ENCODE data around the gene FAM13C.

DNA sequence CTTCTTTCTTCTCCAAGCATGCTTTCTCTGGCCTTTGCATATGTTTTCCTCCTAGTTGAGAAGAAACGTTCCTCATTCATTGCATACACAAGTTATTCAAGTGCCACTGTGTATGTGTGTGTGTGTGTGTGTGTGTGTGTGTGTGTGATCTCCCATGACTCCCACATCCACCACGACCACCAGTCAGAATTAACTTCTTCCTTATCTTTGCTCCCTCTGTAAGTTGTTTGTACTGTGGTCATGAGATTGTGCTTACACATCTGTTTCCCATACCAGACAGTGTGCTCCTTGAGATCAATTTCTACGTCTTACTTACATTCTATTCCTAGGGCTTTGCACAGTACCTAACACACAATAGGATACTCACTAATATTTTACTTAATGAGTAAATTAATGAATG, 22.4 kb upstream of the FAM13C start:
- TF ChIP-seq YY1 (IDR thresholded peaks at IDR 0.05; ENCODE audit: low read depth) (no peak), EP300 (IDR thresholded peaks at IDR 0.05; ENCODE audit: borderline replicate concordance) (no peak), FOXM1 (IDR thresholded peaks at IDR 0.05; ENCODE audit: borderline replicate concordance, low read depth) (no peak), EGR1 (IDR thresholded peaks at IDR 0.05) (no peak), RAD21 (IDR thresholded peaks at IDR 0.05; ENCODE audit: low read depth) (no peak), TEAD4 (IDR thresholded peaks at IDR 0.05) (no peak), TCF12 (IDR thresholded peaks at IDR 0.05; ENCODE audit: low read depth) (no peak), NFIC (IDR thresholded peaks at IDR 0.05) (no peak)
- TF ChIP-seq, protein P1, sequence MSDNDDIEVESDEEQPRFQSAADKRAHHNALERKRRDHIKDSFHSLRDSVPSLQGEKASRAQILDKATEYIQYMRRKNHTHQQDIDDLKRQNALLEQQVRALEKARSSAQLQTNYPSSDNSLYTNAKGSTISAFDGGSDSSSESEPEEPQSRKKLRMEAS (IDR thresholded peaks at IDR 0.05) = no peak
- TF ChIP-seq, protein P2, sequence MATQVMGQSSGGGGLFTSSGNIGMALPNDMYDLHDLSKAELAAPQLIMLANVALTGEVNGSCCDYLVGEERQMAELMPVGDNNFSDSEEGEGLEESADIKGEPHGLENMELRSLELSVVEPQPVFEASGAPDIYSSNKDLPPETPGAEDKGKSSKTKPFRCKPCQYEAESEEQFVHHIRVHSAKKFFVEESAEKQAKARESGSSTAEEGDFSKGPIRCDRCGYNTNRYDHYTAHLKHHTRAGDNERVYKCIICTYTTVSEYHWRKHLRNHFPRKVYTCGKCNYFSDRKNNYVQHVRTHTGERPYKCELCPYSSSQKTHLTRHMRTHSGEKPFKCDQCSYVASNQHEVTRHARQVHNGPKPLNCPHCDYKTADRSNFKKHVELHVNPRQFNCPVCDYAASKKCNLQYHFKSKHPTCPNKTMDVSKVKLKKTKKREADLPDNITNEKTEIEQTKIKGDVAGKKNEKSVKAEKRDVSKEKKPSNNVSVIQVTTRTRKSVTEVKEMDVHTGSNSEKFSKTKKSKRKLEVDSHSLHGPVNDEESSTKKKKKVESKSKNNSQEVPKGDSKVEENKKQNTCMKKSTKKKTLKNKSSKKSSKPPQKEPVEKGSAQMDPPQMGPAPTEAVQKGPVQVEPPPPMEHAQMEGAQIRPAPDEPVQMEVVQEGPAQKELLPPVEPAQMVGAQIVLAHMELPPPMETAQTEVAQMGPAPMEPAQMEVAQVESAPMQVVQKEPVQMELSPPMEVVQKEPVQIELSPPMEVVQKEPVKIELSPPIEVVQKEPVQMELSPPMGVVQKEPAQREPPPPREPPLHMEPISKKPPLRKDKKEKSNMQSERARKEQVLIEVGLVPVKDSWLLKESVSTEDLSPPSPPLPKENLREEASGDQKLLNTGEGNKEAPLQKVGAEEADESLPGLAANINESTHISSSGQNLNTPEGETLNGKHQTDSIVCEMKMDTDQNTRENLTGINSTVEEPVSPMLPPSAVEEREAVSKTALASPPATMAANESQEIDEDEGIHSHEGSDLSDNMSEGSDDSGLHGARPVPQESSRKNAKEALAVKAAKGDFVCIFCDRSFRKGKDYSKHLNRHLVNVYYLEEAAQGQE (IDR thresholded peaks at IDR 0.05; ENCODE audit: low read depth) = no peak
- TF ChIP-seq, protein P3, sequence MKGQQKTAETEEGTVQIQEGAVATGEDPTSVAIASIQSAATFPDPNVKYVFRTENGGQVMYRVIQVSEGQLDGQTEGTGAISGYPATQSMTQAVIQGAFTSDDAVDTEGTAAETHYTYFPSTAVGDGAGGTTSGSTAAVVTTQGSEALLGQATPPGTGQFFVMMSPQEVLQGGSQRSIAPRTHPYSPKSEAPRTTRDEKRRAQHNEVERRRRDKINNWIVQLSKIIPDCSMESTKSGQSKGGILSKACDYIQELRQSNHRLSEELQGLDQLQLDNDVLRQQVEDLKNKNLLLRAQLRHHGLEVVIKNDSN (IDR thresholded peaks at IDR 0.05) = no peak

All from Ishikawa (cell line).